GM21528 (cell line): ENCODE data around the gene PLCG1.

Source experiments
- ATAC-seq: cut with Tn5 transposase; IDR thresholded peaks from one replicate; pipeline ENCODE4 v1.9.1; 2021; ENCODE audit warnings: mild to moderate bottlenecking, moderate library complexity; ENCODE audit not compliant: unreplicated experiment, low FRiP score

PLCG1 gene

DNA sequence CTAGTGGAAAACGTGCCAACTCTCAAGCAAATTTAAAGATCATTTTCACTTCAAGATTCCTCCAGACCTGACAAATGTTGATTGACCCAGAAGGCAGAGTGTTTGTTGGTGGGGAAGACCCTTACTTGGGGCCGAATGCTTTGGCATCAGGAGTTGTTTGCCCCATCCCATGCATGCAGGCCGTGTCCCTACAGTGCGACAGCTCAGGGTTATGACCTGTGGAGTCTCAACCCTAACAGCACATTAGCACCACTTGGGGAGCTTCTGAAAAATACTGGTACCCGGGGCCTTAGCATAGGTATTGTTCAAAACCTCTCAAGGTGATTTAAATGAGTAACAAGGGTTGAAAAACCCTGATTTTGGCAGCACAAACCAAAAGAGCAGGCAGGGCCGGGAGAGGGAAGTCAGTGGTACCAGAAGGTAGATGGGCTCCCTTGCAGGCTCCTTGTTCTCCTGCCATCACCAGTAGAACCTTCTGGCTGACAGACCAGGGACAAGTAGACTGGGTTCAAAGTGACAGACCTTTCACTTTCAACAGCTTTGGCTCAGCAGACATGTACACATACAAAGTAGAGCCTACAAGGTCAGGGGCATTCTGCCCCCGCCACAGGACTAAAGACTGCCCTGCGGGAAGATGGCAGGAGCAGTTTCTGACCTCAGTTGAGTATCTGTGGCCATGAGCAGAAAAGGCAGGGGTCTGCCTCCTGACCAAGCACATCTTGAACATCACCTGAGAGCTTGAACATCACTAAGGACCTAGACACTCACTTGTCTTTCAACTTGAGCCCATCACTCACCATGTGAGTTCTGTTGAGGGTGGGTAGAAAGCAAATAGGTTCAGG lies 39.6 kb downstream of the PLCG1 start:
- no peak for ATAC-seq

GRCh38 chr20:41177636-41178035 lies 40.3 kb downstream of the PLCG1 start:
- ATAC-seq, result no peak

GRCh38 chr20:41178495-41178894 lies 41.2 kb downstream of the PLCG1 start:
- no peak for ATAC-seq

DNA sequence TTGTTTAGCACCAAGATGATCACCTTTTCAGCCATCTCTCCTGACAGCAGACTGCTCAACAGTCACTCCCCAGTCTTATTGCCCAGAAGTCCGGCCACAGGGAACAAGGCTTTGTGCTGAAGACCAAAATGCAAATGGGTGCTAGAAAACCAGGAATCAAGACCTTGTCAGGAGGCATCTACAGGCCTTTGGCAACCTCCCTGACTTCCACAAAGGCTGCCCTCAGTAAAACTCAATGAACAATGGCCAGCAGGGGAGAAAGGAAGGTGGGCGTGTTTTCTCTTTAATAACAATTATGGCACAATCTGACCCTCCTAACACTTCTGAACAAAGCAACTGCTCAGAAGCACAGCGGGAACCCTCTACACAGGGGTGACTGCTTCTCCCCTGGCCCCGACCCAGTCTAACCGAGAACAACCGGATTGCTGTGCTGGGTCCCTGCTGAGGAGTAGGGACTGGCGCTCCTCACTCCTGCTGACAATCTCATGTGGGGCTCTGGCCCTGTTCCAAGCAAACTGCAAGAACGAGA lies 41.6 kb downstream of the PLCG1 start:
- no peak for ATAC-seq

GRCh38 chr20:41179961-41180360 lies 42.6 kb downstream of the PLCG1 start:
- no peak for ATAC-seq

DNA sequence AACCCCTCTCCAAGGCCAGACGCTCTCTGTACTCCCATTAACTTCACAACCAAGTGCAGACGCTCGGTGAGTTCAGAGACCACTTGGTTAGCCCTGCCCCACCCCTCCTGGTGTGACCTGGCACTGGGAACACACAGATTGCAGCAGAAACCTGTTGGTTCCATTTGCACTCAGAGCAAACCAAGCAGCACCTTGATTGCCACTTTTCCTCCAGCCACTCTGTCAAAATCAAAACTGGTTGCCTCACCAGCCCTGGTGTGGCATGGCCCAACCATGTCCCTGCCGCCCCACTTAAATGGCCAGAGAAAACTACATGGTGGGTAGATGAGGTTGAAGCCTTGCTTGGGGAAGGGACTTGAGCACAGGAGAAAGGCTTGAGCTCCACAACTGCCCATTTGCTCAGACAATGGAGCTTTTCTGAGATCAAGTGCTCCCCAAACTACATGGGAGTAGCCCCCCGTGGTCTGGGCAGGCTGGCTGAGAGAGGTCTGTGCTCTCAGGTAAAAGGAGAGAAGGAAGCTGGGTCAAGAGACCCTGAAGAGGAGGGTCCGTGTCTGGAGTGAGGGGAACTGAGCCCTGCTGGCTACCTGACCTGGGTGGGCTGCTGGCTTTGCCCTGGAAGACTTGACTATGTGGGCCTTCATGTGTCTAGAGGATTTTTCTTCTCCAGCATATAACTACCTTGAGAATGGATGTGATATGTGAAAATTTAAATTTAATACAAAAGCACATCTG lies 43.4 kb downstream of the PLCG1 start:
- no peak for ATAC-seq

GRCh38 chr20:41181567-41181966 lies 44.2 kb downstream of the PLCG1 start:
- no peak for ATAC-seq

- no peak for ATAC-seq
Observed at GRCh38 chr20:41182296-41183212, 45.2 kb downstream of the PLCG1 start.

DNA sequence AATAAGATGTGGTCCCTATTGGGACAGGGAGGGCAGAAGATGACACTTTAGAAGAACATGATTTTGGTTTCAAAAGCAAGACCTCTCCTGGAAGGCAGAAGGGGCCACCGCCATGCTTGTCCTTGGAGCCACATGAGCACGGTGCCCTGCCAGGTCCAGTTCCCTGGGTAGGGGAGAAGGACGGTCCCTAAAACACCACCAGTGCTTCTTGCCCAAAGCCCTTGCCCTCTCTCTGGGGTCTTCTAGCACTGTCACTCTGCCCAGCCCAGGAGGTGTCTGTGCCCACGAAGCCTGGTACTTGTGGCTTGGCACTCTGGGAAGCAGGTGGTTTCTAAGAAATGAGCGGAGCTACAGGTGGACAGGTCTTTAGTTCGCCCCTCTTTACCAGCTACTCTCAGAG lies 46.0 kb downstream of the PLCG1 start:
- no peak for ATAC-seq

DNA sequence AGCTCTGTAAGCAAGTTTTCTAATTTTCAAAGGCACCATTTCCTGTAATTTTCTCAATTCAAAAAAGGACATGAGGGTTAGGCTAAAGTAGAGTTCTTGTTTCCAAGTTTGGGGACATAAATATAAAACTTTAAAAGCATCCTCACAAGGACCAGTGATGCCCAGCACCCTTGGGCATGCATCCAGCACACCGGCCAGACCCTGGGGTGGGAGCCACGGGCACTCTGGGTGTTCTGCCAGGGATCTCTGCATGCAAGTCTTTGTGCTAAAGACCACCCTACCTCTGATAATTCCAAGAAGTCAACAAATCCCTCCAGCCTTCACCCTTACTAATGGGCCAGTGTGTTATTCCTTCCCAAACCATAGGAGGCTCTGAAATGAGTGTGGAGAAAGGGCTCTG lies 46.5 kb downstream of the PLCG1 start:
- no peak for ATAC-seq

DNA sequence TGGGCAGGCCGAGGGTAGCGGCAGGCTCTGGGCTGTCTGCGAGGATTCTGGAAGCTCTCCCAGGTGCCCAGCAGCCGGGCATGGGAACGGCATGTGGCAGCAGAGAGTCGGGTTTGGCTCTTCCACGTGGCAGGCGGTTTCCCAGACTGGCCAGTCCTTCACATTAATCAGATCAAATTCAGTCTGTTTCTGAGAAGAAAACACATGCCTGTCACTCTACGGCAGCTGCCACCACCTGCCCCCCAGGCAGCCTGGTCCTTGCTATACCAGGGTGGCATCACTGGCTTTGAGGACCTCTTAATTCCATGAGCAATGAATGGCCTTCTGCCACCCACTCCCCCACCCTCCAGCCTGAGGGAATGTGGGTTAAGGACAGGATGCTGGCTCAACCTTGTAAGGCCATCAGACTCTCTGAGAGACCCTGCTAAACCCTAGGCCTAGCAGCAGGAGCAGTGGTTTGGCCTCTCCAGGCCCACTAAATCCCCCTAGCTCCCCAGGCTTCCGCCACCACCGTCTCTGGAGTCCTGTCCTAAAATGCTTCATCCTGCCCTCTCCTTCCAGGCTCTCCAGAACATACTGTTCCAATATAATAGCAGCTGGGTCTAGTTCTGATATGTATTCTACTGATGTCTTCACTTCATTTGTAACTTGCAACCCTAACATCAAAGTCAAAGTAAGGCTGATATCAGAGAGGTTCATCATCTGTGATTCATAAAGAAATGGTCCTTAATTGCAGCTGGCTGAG lies 47.8 kb downstream of the PLCG1 start:
- ATAC-seq, result no peak

GRCh38 chr20:41187668-41188067 lies 50.3 kb downstream of the PLCG1 start:
- no peak for ATAC-seq

- ATAC-seq, result no peak
Observed at GRCh38 chr20:41191562-41192500, 54.5 kb downstream of the PLCG1 start.

DNA sequence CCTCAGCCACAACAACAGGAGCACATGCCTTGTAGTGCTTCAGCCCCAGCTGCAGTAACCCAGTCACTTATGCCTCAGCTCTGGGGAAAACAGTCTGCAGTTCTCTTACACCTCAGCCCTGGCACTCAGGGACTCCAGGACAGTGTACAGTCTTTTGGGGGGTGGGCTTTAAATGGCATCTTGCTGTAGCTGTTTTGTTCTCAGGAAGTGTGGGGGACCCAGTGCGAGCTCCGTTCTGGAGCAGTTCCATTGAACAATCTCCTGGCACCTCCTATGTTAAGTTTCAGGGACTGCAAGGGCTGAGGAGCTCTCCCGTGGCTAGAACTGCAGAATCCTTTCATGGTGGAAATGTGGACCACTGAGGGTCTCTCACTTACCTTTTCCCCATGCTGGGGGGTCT lies 55.2 kb downstream of the PLCG1 start:
- no peak for ATAC-seq

- ATAC-seq, result no peak
Observed at GRCh38 chr20:41196653-41197225, 59.4 kb downstream of the PLCG1 start.

- no peak for ATAC-seq
Observed at GRCh38 chr20:41198443-41198842, 61.1 kb downstream of the PLCG1 start.

GRCh38 chr20:41200446-41201202 lies 63.3 kb downstream of the PLCG1 start:
- ATAC-seq, result no peak

DNA sequence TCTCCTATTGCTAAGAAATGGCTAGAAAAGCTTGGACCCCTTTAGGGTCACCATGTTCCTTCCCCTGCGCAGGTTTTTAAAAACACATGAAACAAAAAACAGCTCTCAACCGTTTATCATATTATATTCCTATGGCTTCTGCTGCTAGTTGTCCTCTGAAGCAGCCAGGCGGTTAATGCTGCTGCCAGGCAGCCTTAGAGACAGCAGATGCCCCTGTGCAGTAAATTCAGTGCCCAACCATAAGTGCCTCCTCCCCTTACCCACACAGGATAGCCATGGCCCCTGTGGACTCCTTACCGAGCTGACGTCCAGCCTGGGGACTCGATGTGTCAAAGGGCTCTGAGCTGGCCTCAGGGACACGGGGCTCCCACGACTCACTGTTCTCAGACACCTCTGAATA lies 64.4 kb downstream of the PLCG1 start:
- ATAC-seq, result no peak
